ENCODE results near the gene ELL.

DNA sequence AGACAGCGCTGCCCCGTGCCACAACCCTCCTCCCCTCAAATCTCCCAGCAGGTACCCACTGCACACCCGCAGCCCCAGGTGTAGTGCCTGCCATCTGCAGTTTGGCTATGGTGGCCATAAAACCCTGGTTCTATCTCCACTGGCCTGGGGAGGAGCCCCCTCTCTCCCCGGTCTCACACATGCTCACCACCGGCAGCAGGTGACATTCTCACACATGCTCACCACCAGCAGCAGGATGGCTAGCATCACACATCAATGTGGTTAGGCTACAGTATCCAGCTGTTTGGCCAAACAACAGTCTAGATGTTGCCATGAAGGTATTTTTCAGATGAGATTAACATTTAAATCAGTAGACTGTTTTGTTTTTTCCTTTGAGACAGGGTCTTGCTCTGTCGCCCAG is 31.1 kb downstream of the ELL start:
- TF ChIP-seq, protein P1, sequence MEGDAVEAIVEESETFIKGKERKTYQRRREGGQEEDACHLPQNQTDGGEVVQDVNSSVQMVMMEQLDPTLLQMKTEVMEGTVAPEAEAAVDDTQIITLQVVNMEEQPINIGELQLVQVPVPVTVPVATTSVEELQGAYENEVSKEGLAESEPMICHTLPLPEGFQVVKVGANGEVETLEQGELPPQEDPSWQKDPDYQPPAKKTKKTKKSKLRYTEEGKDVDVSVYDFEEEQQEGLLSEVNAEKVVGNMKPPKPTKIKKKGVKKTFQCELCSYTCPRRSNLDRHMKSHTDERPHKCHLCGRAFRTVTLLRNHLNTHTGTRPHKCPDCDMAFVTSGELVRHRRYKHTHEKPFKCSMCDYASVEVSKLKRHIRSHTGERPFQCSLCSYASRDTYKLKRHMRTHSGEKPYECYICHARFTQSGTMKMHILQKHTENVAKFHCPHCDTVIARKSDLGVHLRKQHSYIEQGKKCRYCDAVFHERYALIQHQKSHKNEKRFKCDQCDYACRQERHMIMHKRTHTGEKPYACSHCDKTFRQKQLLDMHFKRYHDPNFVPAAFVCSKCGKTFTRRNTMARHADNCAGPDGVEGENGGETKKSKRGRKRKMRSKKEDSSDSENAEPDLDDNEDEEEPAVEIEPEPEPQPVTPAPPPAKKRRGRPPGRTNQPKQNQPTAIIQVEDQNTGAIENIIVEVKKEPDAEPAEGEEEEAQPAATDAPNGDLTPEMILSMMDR (IDR thresholded peaks at IDR 0.05): no peak
- TF ChIP-seq POLR2A (IDR thresholded peaks at IDR 0.05): no peak

All from esophagus squamous epithelium (tissue), 4 donors.